HepG2 (cell line): ENCODE data around the gene MRRF. TPM values are rescaled to one million over a fixed set of nuclear protein-coding genes. Genes with fewer than 3 reads are reported as not detected.

Experiments
- ATAC-seq: fragments of 200-7000 bp; cut with Tn5 transposase; 3 replicates; pipeline ENCODE4 v1.9.1; 2020; ENCODE audit warnings: mild to moderate bottlenecking, moderate library complexity
- BruUV-seq: library from RNA; stranded (reverse); fragments of 400-500 nt; replicated peaks from 2 replicates; lab custom pipeline; 2021; lab: Mats Ljungman, UMichigan
- CTCF ChIA-PET: fragments of 300-600 bp; formaldehyde crosslinking; extraction: SDS; loops from one replicate; lab custom pipeline; 2021; ENCODE audit warnings: low total read pairs, inconsistent platforms, low intra/inter-chr PET ratio; lab: Yijun Ruan, JAX
- POLR2A ChIA-PET: fragments of 350-600 bp; sonication (Branson Sonifier 250); formaldehyde crosslinking; loops from one replicate; lab custom pipeline; 2020; ENCODE audit warnings: antibody characterized with exemption, inconsistent platforms; lab: Yijun Ruan, JAX
- DNase-seq: peaks from one replicate; pipeline ENCODE4 v3.0.0-alpha.2; 2015; ENCODE audit warnings: low spot score
- FAIRE-seq: peaks from 3 replicates; lab custom pipeline; 2011; peaks lifted over from hg19 to GRCh38; lab: Jason Lieb, UNC
- H2AFZ ChIP-seq: one replicate; pipeline ENCODE4 v1.6.1; 2011; ENCODE audit warnings: low read length, inconsistent platforms
- H3K27ac ChIP-seq: fragments of 300-600 bp; 3 replicates; pipeline ENCODE4 v1.8.0; 2011; ENCODE audit warnings: mixed run types, mild to moderate bottlenecking, mixed read lengths, low read length, inconsistent platforms; ENCODE audit not compliant: insufficient read depth; ENCODE audit errors: extremely low read length
- H3K27me3 ChIP-seq, 2 experiments: fragments of 200-600 bp in 1 of 2; 2 replicates in 1 of 2; 3 replicates in 1 of 2; pipeline versions ENCODE4 v1.6.0 to v1.8.0; 2011; ENCODE audit warnings: low read length in 2 of 2, mild to moderate bottlenecking in 2 of 2, moderate library complexity in 2 of 2, inconsistent platforms in 1 of 2; ENCODE audit not compliant: insufficient read depth in 2 of 2, control insufficient read depth in 1 of 2
- H3K36me3 ChIP-seq, 2 experiments: fragments of 200-600 bp in 1 of 2; replicated peaks in 1 of 2; 2 replicates in 1 of 2; 3 replicates in 1 of 2; pipeline versions ENCODE4 v1.5.1 to v1.8.0; 2011; ENCODE audit warnings: low read length in 2 of 2, inconsistent platforms in 1 of 2; ENCODE audit not compliant: insufficient read depth in 2 of 2, control insufficient read depth in 1 of 2
- H3K4me1 ChIP-seq: 2 replicates; pipeline ENCODE4 v1.5.1; 2012; ENCODE audit warnings: low read length, inconsistent platforms; ENCODE audit not compliant: insufficient read depth
- H3K4me2 ChIP-seq: 2 replicates; pipeline ENCODE4 v1.6.0; 2011; ENCODE audit warnings: low read depth, low read length, inconsistent platforms
- H3K4me3 ChIP-seq, 3 experiments: fragments of 200-600 bp in 1 of 3; sonication (generic), shearing (Covaris generic) in 1 of 3; replicated peaks in 1 of 3; 2 replicates each; pipeline ENCODE4 v1.5.1; 2011 to 2016; ENCODE audit warnings: low read length in 3 of 3, inconsistent platforms in 2 of 3, low read depth in 2 of 3, mild to moderate bottlenecking in 2 of 3, control low read depth in 1 of 3, mixed read lengths in 1 of 3; ENCODE audit not compliant: insufficient read depth in 1 of 3
- H3K79me2 ChIP-seq: one replicate; pipeline ENCODE4 v1.6.1; 2011; ENCODE audit warnings: low read length, inconsistent platforms; ENCODE audit not compliant: insufficient read depth
- H3K9ac ChIP-seq: 2 replicates; pipeline ENCODE4 v1.6.0; 2011; ENCODE audit warnings: mild to moderate bottlenecking, low read depth, low read length, inconsistent platforms; ENCODE audit not compliant: insufficient read depth
- H3K9me3 ChIP-seq: 2 replicates; pipeline ENCODE4 v1.5.1; 2012; ENCODE audit warnings: mild to moderate bottlenecking, low read length
- H4K20me1 ChIP-seq: 2 replicates; pipeline ENCODE4 v1.6.0; 2011; ENCODE audit warnings: inconsistent platforms, mild to moderate bottlenecking, low read length, moderate library complexity; ENCODE audit not compliant: insufficient read depth
- AHR ChIP-seq: IDR thresholded peaks from 2 replicates; pipeline ENCODE4 v1.6.1; 2018; ENCODE audit warnings: missing genetic modification reagents, missing compliant biosample characterization
- CAMTA2 ChIP-seq: sonication (generic); formaldehyde crosslinking; IDR thresholded peaks from 2 replicates; pipeline ENCODE4 v1.4.0; 2020; ENCODE audit warnings: mild to moderate bottlenecking, missing genetic modification reagents, borderline replicate concordance
- DNMT1 ChIP-seq: sonication (generic); formaldehyde crosslinking; IDR thresholded peaks from 2 replicates; pipeline ENCODE4 v1.5.1; 2020; ENCODE audit warnings: mild to moderate bottlenecking, missing genetic modification reagents
- ELF1 ChIP-seq: sonication (generic); formaldehyde crosslinking; IDR thresholded peaks from 2 replicates; pipeline ENCODE4 v1.4.0; 2020; ENCODE audit warnings: missing genetic modification reagents
- GABPB1 ChIP-seq: IDR thresholded peaks from 2 replicates; pipeline ENCODE4 v1.6.1; 2016; ENCODE audit warnings: mild to moderate bottlenecking, missing genetic modification reagents, moderate library complexity, missing compliant biosample characterization
- HOXD1 ChIP-seq: sonication (generic); formaldehyde crosslinking; IDR thresholded peaks from 2 replicates; pipeline ENCODE4 v1.5.0; 2020; ENCODE audit warnings: missing genetic modification reagents
- MAFG ChIP-seq: sonication (generic); formaldehyde crosslinking; IDR thresholded peaks from 2 replicates; pipeline ENCODE4 v1.5.1; 2020; ENCODE audit warnings: mild to moderate bottlenecking, missing genetic modification reagents
- MLLT10 ChIP-seq: sonication (generic); formaldehyde crosslinking; IDR thresholded peaks from 2 replicates; pipeline ENCODE4 v1.4.0; 2020; ENCODE audit warnings: missing genetic modification reagents
- MYC ChIP-seq: sonication (generic); formaldehyde crosslinking; IDR thresholded peaks from 2 replicates; pipeline ENCODE4 v1.9.0; 2021; ENCODE audit warnings: missing genetic modification reagents, borderline replicate concordance
- ONECUT2 ChIP-seq: sonication (generic); formaldehyde crosslinking; IDR thresholded peaks from 2 replicates; pipeline ENCODE4 v1.4.0; 2020; ENCODE audit warnings: missing genetic modification reagents
- RBM22 ChIP-seq: fragments of 200-400 bp; formaldehyde crosslinking; optimal IDR thresholded peaks from 2 replicates; pipeline ENCODE3; 2017; ENCODE audit warnings: mild to moderate bottlenecking, low read length, moderate library complexity
- SNAPC5 ChIP-seq: sonication (generic); formaldehyde crosslinking; IDR thresholded peaks from 2 replicates; pipeline ENCODE4 v1.8.1; 2023; ENCODE audit warnings: mild to moderate bottlenecking, missing genetic modification reagents, borderline replicate concordance
- SPEN ChIP-seq: sonication (generic); formaldehyde crosslinking; IDR thresholded peaks from 2 replicates; pipeline ENCODE4 v1.5.1; 2020; ENCODE audit warnings: low read depth, mild to moderate bottlenecking, missing genetic modification reagents
- ZBTB1 ChIP-seq: sonication (generic); formaldehyde crosslinking; IDR thresholded peaks from 2 replicates; pipeline ENCODE4 v1.4.0; 2020; ENCODE audit warnings: missing genetic modification reagents, borderline replicate concordance
- ZNF335 ChIP-seq: sonication (generic); formaldehyde crosslinking; IDR thresholded peaks from 2 replicates; pipeline ENCODE4 v1.4.0; 2020; ENCODE audit warnings: missing genetic modification reagents
- ZNF484 ChIP-seq: sonication (generic); formaldehyde crosslinking; IDR thresholded peaks from 2 replicates; pipeline ENCODE4 v1.5.1; 2020; ENCODE audit warnings: mild to moderate bottlenecking, low read depth, missing genetic modification reagents, borderline replicate concordance
- WGBS: methylation state at CpG from one replicate; pipeline ENCODE4 v1.1.6; 2017; ENCODE audit warnings: low lambda C conversion rate; 5-methylcytosine and 5-hydroxymethylcytosine counted together
- in situ Hi-C: cut with HindIII; loops from 2 replicates; pipeline ENCODE4 v1.10.0; 2017; ENCODE audit warnings: low pct_unique_long_range_greater_than_20kb; ENCODE audit not compliant: extremely low pct_ligation_motif_present
- intact Hi-C: fragments of 100-400 bp; cut with micrococcal nuclease; formaldehyde crosslinking; loops from one replicate; pipeline ENCODE4 v1.10.0; 2022; ENCODE audit not compliant: unreplicated experiment
- polyA plus RNA-seq, 8 experiments: library from polyadenylated mRNA; depleted of rRNA in 3 of 8; stranded (reverse) in 7 of 8; unstranded in 1 of 8; fragments of >200 nt; fragmentation: Illumina TruSeq in 4 of 8; extraction: Trizol in 4 of 8; gene quantifications; 2 replicates each; pipeline versions ENCODE4 v1.2.1 to v1.2.3, GENCODE V29; 2011 to 2016; ENCODE audit warnings: low read depth in 4 of 8, missing spikeins in 1 of 8, mixed read lengths in 1 of 8; ENCODE audit not compliant: insufficient read depth in 1 of 8
- total RNA-seq, 5 experiments: library from RNA; depleted of rRNA; stranded (reverse); fragments of >200 nt; fragmentation: Illumina TruSeq; extraction: Trizol; gene quantifications; 2 replicates each; pipeline ENCODE4 v1.2.3, GENCODE V29; 2016; ENCODE audit warnings: low read depth in 1 of 5

MRRF gene
- total and polyA plus RNA-seq, 2 of the 13 experiments (the other 11 are each of a cell fraction or from before 2014, with no cell fraction given) = 37.3 to 44.3 TPM

- TF ChIP-seq MAFG (CRISPR knock-in tag) = no peak
- no peak for TF ChIP-seq GABPB1
- TF ChIP-seq HOXD1 (CRISPR knock-in tag) = no peak
- TF ChIP-seq ZNF335 (CRISPR knock-in tag) = no peak
- no peak for TF ChIP-seq MYC
- TF ChIP-seq ZBTB1 (CRISPR knock-in tag) = no peak
- TF ChIP-seq ZNF484 = no peak
- no peak for TF ChIP-seq MLLT10
- no peak for TF ChIP-seq SPEN (CRISPR knock-in tag)
- TF ChIP-seq DNMT1 (CRISPR knock-in tag) = no peak
- no peak for TF ChIP-seq RBM22
- TF ChIP-seq CAMTA2 (CRISPR knock-in tag) = no peak
- no peak for TF ChIP-seq AHR (CRISPR knock-in tag)
- no peak for TF ChIP-seq ONECUT2 (CRISPR knock-in tag)
- TF ChIP-seq SNAPC5 (CRISPR knock-in tag) = no peak
- TF ChIP-seq ELF1 = no peak
These were observed 41.9 kb upstream of the MRRF start for GRCh38 chr9:122222791-122223190.

More at GRCh38 chr9:122222791-122223190, 41.9 kb upstream of the MRRF start:
- DNase-seq (no peak), FAIRE-seq (no peak), ATAC-seq (no peak)
- H3K36me3 ChIP-seq = no peaks in the 10 kb centered on the region
- H3K79me2 ChIP-seq = no peaks in the 10 kb centered on the region
- peaks cover 43% of the 10 kb centered on the region for H3K4me1 ChIP-seq
- H2AFZ ChIP-seq = no peak overlapping the region
- no peaks in the 10 kb centered on the region for H3K9me3 ChIP-seq
- in situ Hi-C loops (no loop called here), intact Hi-C loops (no loop called here)
- H3K27me3 ChIP-seq = peaks cover 6 to 94% of the 10 kb centered on the region in 2 experiments; a peak in 4 of 5 replicates
- ChIA-PET CTCF (no interaction called here), POLR2A (no interaction called here)
- no peak overlapping the region for H3K27ac ChIP-seq
- H3K9ac ChIP-seq = no peak overlapping the region
- no TSS peak for BruUV-seq
- WGBS = 36% methylated on average over 3 of the region's 5 CpGs
- no peak overlapping the region for H3K4me2 ChIP-seq
- H4K20me1 ChIP-seq = no peaks in the 10 kb centered on the region
- no peak overlapping the region for H3K4me3 ChIP-seq
